K562 (cell line): Measurements from ENCODE around the gene KLHL33. TPM values are rescaled to one million over a fixed set of nuclear protein-coding genes. Genes with fewer than 3 reads are reported as not detected.

Experiments used
- ATAC-seq: fragments of 200-7000 bp; cut with Tn5 transposase; 3 replicates; pipeline ENCODE4 v1.9.1; 2020; ENCODE audit warnings: moderate library complexity
- BruUV-seq: library from RNA; stranded (reverse); fragments of 400-500 nt; replicated peaks from 2 replicates; lab custom pipeline; 2021; lab: Mats Ljungman, UMichigan
- CTCF ChIA-PET: fragments of 300-600 bp; formaldehyde crosslinking; extraction: SDS; loops from one replicate; lab custom pipeline; 2021; ENCODE audit warnings: low intra/inter-chr PET ratio; lab: Yijun Ruan, JAX
- POLR2A ChIA-PET: fragments of 300-600, 350-650 bp; sonication (Branson Sonifier 250); formaldehyde crosslinking; extraction: SDS; loops from one replicate; lab custom pipeline; 2021; ENCODE audit warnings: antibody characterized with exemption, inconsistent platforms; lab: Yijun Ruan, JAX
- DNase-seq, 4 experiments: peaks; one replicate each; pipeline versions ENCODE4 v3.0.0 to v3.0.0-alpha.2; 2011 to 2018; ENCODE audit warnings: low spot score in 3 of 4, mixed read lengths in 3 of 4; ENCODE audit errors: extremely low read depth in 1 of 4
- FAIRE-seq: peaks from 2 replicates; lab custom pipeline; 2011; peaks lifted over from hg19 to GRCh38; lab: Jason Lieb, UNC
- H2AFZ ChIP-seq: 2 replicates; pipeline ENCODE4 v1.6.0; 2011; ENCODE audit warnings: low read depth, low read length, control low read depth, inconsistent platforms
- H3K27ac ChIP-seq: fragments of 200-600 bp; 3 replicates; pipeline ENCODE4 v1.8.0; 2011; ENCODE audit warnings: low read depth, mild to moderate bottlenecking, control low read depth, inconsistent platforms, low read length, moderate library complexity, mixed read lengths; ENCODE audit errors: extremely low read depth
- H3K27me3 ChIP-seq, 2 experiments: fragments of 300-600 bp in 1 of 2; 2 replicates in 1 of 2; 3 replicates in 1 of 2; pipeline versions ENCODE4 v1.6.0 to v1.8.0; 2011; ENCODE audit warnings: inconsistent platforms in 2 of 2, low read length in 2 of 2, mild to moderate bottlenecking in 1 of 2, mixed read lengths in 1 of 2, moderate library complexity in 1 of 2; ENCODE audit not compliant: control insufficient read depth in 2 of 2, insufficient read depth in 2 of 2
- H3K36me3 ChIP-seq: fragments of 300-600 bp; 3 replicates; pipeline ENCODE4 v1.8.0; 2011; ENCODE audit warnings: mild to moderate bottlenecking, low read length, inconsistent platforms; ENCODE audit not compliant: control insufficient read depth, insufficient read depth
- H3K4me1 ChIP-seq, 2 experiments: fragments of 200-600 bp in 1 of 2; replicated peaks in 1 of 2; 2 replicates in 1 of 2; 3 replicates in 1 of 2; pipeline versions ENCODE4 v1.5.1 to v1.8.0; 2011; ENCODE audit warnings: inconsistent platforms in 2 of 2, low read length in 2 of 2, mild to moderate bottlenecking in 1 of 2, mixed read lengths in 1 of 2, moderate library complexity in 1 of 2; ENCODE audit not compliant: control insufficient read depth in 2 of 2, insufficient read depth in 2 of 2
- H3K4me2 ChIP-seq: 2 replicates; pipeline ENCODE4 v1.6.1; 2011; ENCODE audit warnings: low read length, control low read depth, inconsistent platforms, mixed read lengths; ENCODE audit not compliant: insufficient read depth
- H3K4me3 ChIP-seq: fragments of 200-600 bp; sonication (generic), shearing (Covaris generic); 2 replicates; pipeline ENCODE4 v1.5.1; 2016; ENCODE audit warnings: control low read depth, inconsistent platforms
- H3K79me2 ChIP-seq: fragments of 200-600 bp; 3 replicates; pipeline ENCODE4 v1.8.0; 2011; ENCODE audit warnings: low read length, inconsistent platforms; ENCODE audit not compliant: control insufficient read depth, insufficient read depth
- H3K9ac ChIP-seq, 2 experiments: 2 replicates each; pipeline versions ENCODE4 v1.6.0 to v1.6.1; 2011; ENCODE audit warnings: low read depth in 2 of 2, low read length in 2 of 2, control low read depth in 1 of 2, inconsistent platforms in 1 of 2, mild to moderate bottlenecking in 1 of 2, mixed read lengths in 1 of 2; ENCODE audit not compliant: insufficient read depth in 1 of 2
- H3K9me1 ChIP-seq: one replicate; pipeline ENCODE4 v1.6.0; 2011; ENCODE audit warnings: inconsistent platforms, mild to moderate bottlenecking, low read length, moderate library complexity; ENCODE audit not compliant: control insufficient read depth, insufficient read depth
- H3K9me3 ChIP-seq: replicated peaks from 2 replicates; pipeline ENCODE4 v1.5.1; 2011; ENCODE audit warnings: low read depth, low read length, inconsistent platforms; ENCODE audit not compliant: control insufficient read depth, insufficient read depth
- H4K20me1 ChIP-seq: replicated peaks from 2 replicates; pipeline ENCODE4 v1.6.1; 2011; ENCODE audit warnings: low read length, inconsistent platforms, mixed read lengths; ENCODE audit not compliant: control insufficient read depth, insufficient read depth
- ARID3A ChIP-seq: IDR thresholded peaks from 2 replicates; pipeline ENCODE4 v1.6.1; 2012; ENCODE audit warnings: low read depth, low read length, improper control_type of control experiment, borderline replicate concordance
- CHD2 ChIP-seq: IDR thresholded peaks from 2 replicates; pipeline ENCODE4 v1.6.1; 2011; ENCODE audit warnings: low read depth, low read length
- CSDE1 ChIP-seq, 2 experiments: fragments of 450-650 bp; IDR thresholded peaks; 2 replicates each; pipeline ENCODE4 v1.6.1; 2016; ENCODE audit warnings: mild to moderate bottlenecking in 1 of 2
- CTBP1 ChIP-seq: fragments of 450-650 bp; IDR thresholded peaks from 2 replicates; pipeline ENCODE4 v1.6.1; 2016; ENCODE audit warnings: borderline replicate concordance
- E2F4 ChIP-seq: sonication (generic); formaldehyde crosslinking; IDR thresholded peaks from 2 replicates; pipeline ENCODE4 v1.8.0; 2022; ENCODE audit warnings: mild to moderate bottlenecking, low read depth, missing genetic modification reagents
- GTF2E2 ChIP-seq: fragments of 200-800 bp; sonication (Bioruptor generic); IDR thresholded peaks from 2 replicates; pipeline ENCODE4 v1.6.1; 2016; ENCODE audit warnings: missing genetic modification characterization, missing compliant biosample characterization
- MAFF ChIP-seq: IDR thresholded peaks from 2 replicates; pipeline ENCODE4 v1.6.1; 2012; ENCODE audit warnings: low read length, improper control_type of control experiment
- MAFG ChIP-seq: fragments of 450-650 bp; conservative IDR thresholded peaks from 2 replicates; pipeline ENCODE4 v1.6.1; 2016; ENCODE audit warnings: missing genetic modification characterization, missing compliant biosample characterization
- MCM3 ChIP-seq: fragments of 450-650 bp; IDR thresholded peaks from 2 replicates; pipeline ENCODE4 v1.6.1; 2016
- MECOM ChIP-seq: fragments of 250-450 bp; sonication (Bioruptor Pico); IDR thresholded peaks from 2 replicates; pipeline ENCODE4 v1.8.0; 2022; ENCODE audit warnings: inconsistent platforms
- NFATC3 ChIP-seq: fragments of 450-650 bp; IDR thresholded peaks from 2 replicates; pipeline ENCODE4 v1.6.1; 2017; ENCODE audit warnings: mild to moderate bottlenecking
- NFE2 ChIP-seq: IDR thresholded peaks from 2 replicates; pipeline ENCODE4 v1.6.1; 2014; ENCODE audit warnings: antibody characterized with exemption, low read depth
- RFX1 ChIP-seq: fragments of 450-650 bp; IDR thresholded peaks from 2 replicates; pipeline ENCODE4 v1.6.1; 2016; ENCODE audit warnings: mild to moderate bottlenecking, moderate library complexity
- SMAD3 ChIP-seq: fragments of 450-650 bp; formaldehyde crosslinking; conservative IDR thresholded peaks from 2 replicates; pipeline ENCODE4 v1.4.0; 2020; ENCODE audit warnings: mild to moderate bottlenecking
- SMARCE1 ChIP-seq: fragments of 450-650 bp; IDR thresholded peaks from 2 replicates; pipeline ENCODE4 v1.7.1; 2016; ENCODE audit warnings: mild to moderate bottlenecking
- STAT5A ChIP-seq: IDR thresholded peaks from 2 replicates; pipeline ENCODE4 v1.6.1; 2012; ENCODE audit warnings: low read length, inconsistent platforms, borderline replicate concordance
- TFAM ChIP-seq: fragments of 250-450 bp; sonication (Bioruptor Pico); conservative IDR thresholded peaks from 2 replicates; pipeline ENCODE4 v1.5.0; 2021; ENCODE audit warnings: mild to moderate bottlenecking, moderate library complexity
- THAP7 ChIP-seq: fragments of 250-450 bp; sonication (Bioruptor Pico); IDR thresholded peaks from 2 replicates; pipeline ENCODE4 v1.5.0; 2021
- ZNF217 ChIP-seq: sonication (generic); formaldehyde crosslinking; IDR thresholded peaks from 2 replicates; pipeline ENCODE4 v1.8.0; 2022; ENCODE audit warnings: mild to moderate bottlenecking, missing genetic modification reagents
- ZNF79 ChIP-seq: fragments of 250-450 bp; sonication (Bioruptor Pico); IDR thresholded peaks from 2 replicates; pipeline ENCODE4 v1.4.0; 2020; ENCODE audit warnings: low read depth, mild to moderate bottlenecking, moderate library complexity
- WGBS: fragments of 100-300 bp; shearing (Covaris generic); methylation state at CpG from one replicate; pipeline ENCODE4 v1.1.6; 2016; ENCODE audit warnings: low coverage, mixed read lengths; ENCODE audit not compliant: insufficient coverage; ENCODE audit errors: missing lambda C conversion rate; 5-methylcytosine and 5-hydroxymethylcytosine counted together
- in situ Hi-C: fragments of 300-500 bp; cut with MboI; formaldehyde crosslinking; loops from 4 replicates; pipeline ENCODE4 v1.15.0; 2018; ENCODE audit warnings: inconsistent platforms, mixed read lengths
- intact Hi-C: fragments of 100-400 bp; cut with micrococcal nuclease; formaldehyde crosslinking; loops from 2 replicates; pipeline ENCODE4 v1.14.2; 2022
- polyA plus RNA-seq, 8 experiments: library from polyadenylated mRNA; depleted of rRNA in 4 of 8; stranded (reverse) in 5 of 8; unstranded in 3 of 8; fragments of >200 nt; fragmentation: Nextera tagmentation in 2 of 8; fragmentation: Illumina TruSeq in 1 of 8; extraction: Ambion mirVana in 2 of 8; extraction: Trizol in 1 of 8; gene quantifications; 2 replicates each; pipeline versions ENCODE4 v1.2.1 to v1.2.3, GENCODE V29; 2011 to 2014; ENCODE audit warnings: inconsistent platforms in 1 of 8, missing spikeins in 1 of 8
- total RNA-seq, 7 experiments: library from RNA; depleted of rRNA in 6 of 7; stranded (reverse); fragments of >200 nt in 6 of 7; fragmentation: Illumina TruSeq in 2 of 7; extraction: Trizol in 2 of 7; gene quantifications; 2 replicates each; pipeline versions ENCODE4 v1.2.1 to v1.2.3, GENCODE V29; 2011 to 2021; ENCODE audit warnings: low replicate concordance in 1 of 7

KLHL33 gene
- total and polyA plus RNA-seq, 9 of the 15 experiments (the other 6 are each of a cell fraction or from before 2014, with no cell fraction given): 0.04 to 0.27 (median 0.13) TPM; not detected in 6

GRCh38 chr14:20446889-20447288, 10.9 kb upstream of the KLHL33 start:
- H3K9ac ChIP-seq: no peak overlapping the region
- ChIA-PET CTCF (no interaction called here), POLR2A (interaction anchor here (0.5 kb wide), 1 partner anchor 8 kb away, joined by 3 read pairs; no protein-coding TSS in a partner anchor)
- no peak overlapping the region for H3K4me2 ChIP-seq
- H3K27ac ChIP-seq: no peak overlapping the region
- H3K9me3 ChIP-seq: no peaks in the 10 kb centered on the region
- DNase-seq: no peak
- peaks cover 61% of the 10 kb centered on the region; the same call in 2 of the 3 replicates for H3K36me3 ChIP-seq
- in situ Hi-C loops (no loop called here), intact Hi-C loops (no loop called here)
- no peaks in the 10 kb centered on the region for H3K79me2 ChIP-seq
- no peak overlapping the region for H2AFZ ChIP-seq
- no peak for FAIRE-seq
- no peak overlapping the region for H3K4me3 ChIP-seq
- H3K27me3 ChIP-seq: no peaks in the 10 kb centered on the region
- BruUV-seq: no TSS peak
- H3K4me1 ChIP-seq: no peaks in the 10 kb centered on the region; a peak in 1 of 5 replicates
- no peak for ATAC-seq
- no peaks in the 10 kb centered on the region for H4K20me1 ChIP-seq
- 94% methylated on average over 5 of the region's 5 CpGs for WGBS
- H3K9me1 ChIP-seq: no peaks in the 10 kb centered on the region
- TF ChIP-seq STAT5A: no peak
- no peak for TF ChIP-seq THAP7
- TF ChIP-seq SMARCE1: no peak
- TF ChIP-seq MECOM (CRISPR knock-in tag): no peak
- TF ChIP-seq TFAM (CRISPR knock-in tag): no peak
- TF ChIP-seq CHD2: no peak
- peak; percentile 72 for TF ChIP-seq NFE2
- TF ChIP-seq MCM3: no peak
- TF ChIP-seq MAFF: peak; percentile 65; the same call in 1 of the 2 replicates
- TF ChIP-seq MAFG (tag): peak; percentile 78
- no peak for TF ChIP-seq CTBP1
- no peak for TF ChIP-seq SMAD3
- TF ChIP-seq ZNF79: no peak
- TF ChIP-seq CSDE1 (IDR thresholded peaks at IDR 0.05): no peak
- no peak for TF ChIP-seq GTF2E2 (tag)
- no peak for TF ChIP-seq RFX1
- no peak for TF ChIP-seq NFATC3
- no peak for TF ChIP-seq ARID3A
- TF ChIP-seq ZNF217 (CRISPR knock-in tag): no peak
- no peak for TF ChIP-seq E2F4 (CRISPR knock-in tag)
